Dendritic cell treated with granulocyte-macrophage colony-stimulating factor and Interleukin-4, amounts not matched to agents 40 ng/mL and 50 ng/mL, for 4 days (primary cell): ENCODE measurements around the gene GLYAT.
"Not testable (repeated sequence)": the region's sequence is repeated elsewhere in the genome, so short reads cannot be mapped to it uniquely, and the experiment has no call there.

Experiments used
- H3K27ac Mint-ChIP-seq: one replicate; pipeline ENCODE4 v1.8.0; 2022; ENCODE audit warnings: mild to moderate bottlenecking, mixed read lengths
- H3K27me3 Mint-ChIP-seq: one replicate; pipeline ENCODE4 v1.8.0; 2022; ENCODE audit warnings: mild to moderate bottlenecking, mixed read lengths
- H3K36me3 Mint-ChIP-seq: one replicate; pipeline ENCODE4 v1.8.0; 2022; ENCODE audit warnings: low read depth, mixed read lengths
- H3K4me1 Mint-ChIP-seq: one replicate; pipeline ENCODE4 v1.8.0; 2022; ENCODE audit warnings: low read depth, mixed read lengths
- H3K4me3 Mint-ChIP-seq: one replicate; pipeline ENCODE4 v1.8.0; 2022; ENCODE audit warnings: mild to moderate bottlenecking, moderate library complexity, mixed read lengths
- H3K9me3 Mint-ChIP-seq: one replicate; pipeline ENCODE4 v1.8.0; 2022; ENCODE audit warnings: mixed read lengths
- intact Hi-C: fragments of 100-400 bp; cut with micrococcal nuclease; formaldehyde crosslinking; loops from one replicate; pipeline ENCODE4 v1.15.0; 2022

Gene GLYAT

DNA sequence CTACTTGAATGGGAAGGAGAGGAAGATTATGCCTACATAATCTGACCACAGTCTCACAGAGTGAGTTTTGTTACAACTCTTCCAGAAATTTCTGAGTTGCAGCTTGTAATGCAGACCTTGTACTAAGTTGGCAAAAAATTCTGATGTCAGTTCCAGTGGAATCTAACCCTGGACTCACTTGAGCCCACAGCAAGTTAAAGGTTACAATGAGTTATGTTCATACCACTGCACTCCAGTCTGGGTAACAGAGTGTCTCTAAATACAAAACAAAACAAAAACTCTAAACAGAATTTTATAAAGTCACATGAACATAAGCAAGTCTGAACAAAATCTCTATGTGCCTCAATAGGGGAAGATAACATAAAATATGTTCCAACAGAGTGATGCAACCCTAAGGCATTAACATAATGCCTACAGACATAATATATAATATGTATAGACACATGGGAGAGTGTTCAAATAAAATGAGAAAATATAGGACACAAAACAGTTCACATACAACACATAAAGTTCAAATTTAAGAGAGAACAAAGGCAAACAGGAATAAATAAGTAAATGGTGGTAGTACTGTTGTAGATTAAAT is 1.1 kb downstream of the GLYAT start:
- no peaks in the 10 kb centered on the region for H3K36me3 Mint-ChIP-seq
- intact Hi-C loops: no loop called here
- no peak overlapping the region for H3K27ac Mint-ChIP-seq
- no peak overlapping the region for H3K4me3 Mint-ChIP-seq
- peaks cover 24% of the 10 kb centered on the region for H3K4me1 Mint-ChIP-seq
- H3K27me3 Mint-ChIP-seq: no peaks in the 10 kb centered on the region
- peaks cover 9% of the 10 kb centered on the region for H3K9me3 Mint-ChIP-seq

DNA sequence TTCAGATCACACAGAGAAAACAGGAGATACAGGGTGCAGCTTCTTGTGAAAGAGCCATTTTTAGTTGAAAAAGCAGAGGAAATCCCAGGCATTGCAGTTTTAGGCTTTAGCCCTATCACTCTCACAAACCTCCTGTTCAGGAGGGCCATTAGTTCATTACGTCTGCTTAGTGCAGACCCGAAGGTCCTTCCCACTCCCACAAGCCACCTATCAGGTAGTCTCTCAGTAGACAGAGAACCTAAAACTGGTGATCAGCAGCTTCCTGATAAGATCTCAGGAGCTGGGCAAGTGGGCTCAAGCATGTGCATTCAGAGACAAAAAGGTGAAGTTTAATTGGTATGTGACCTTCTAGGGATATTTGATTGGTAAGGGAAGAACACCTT is 4.3 kb downstream of the GLYAT start:
- Mint-ChIP-seq H3K27ac (peak overlapping the region; percentile 74), H3K4me3 (no peak overlapping the region), H3K27me3 (no peaks in the 10 kb centered on the region), H3K36me3 (no peaks in the 10 kb centered on the region), H3K9me3 (peaks cover 9% of the 10 kb centered on the region), H3K4me1 (peaks cover 19% of the 10 kb centered on the region)
- intact Hi-C loops: no loop called here

DNA sequence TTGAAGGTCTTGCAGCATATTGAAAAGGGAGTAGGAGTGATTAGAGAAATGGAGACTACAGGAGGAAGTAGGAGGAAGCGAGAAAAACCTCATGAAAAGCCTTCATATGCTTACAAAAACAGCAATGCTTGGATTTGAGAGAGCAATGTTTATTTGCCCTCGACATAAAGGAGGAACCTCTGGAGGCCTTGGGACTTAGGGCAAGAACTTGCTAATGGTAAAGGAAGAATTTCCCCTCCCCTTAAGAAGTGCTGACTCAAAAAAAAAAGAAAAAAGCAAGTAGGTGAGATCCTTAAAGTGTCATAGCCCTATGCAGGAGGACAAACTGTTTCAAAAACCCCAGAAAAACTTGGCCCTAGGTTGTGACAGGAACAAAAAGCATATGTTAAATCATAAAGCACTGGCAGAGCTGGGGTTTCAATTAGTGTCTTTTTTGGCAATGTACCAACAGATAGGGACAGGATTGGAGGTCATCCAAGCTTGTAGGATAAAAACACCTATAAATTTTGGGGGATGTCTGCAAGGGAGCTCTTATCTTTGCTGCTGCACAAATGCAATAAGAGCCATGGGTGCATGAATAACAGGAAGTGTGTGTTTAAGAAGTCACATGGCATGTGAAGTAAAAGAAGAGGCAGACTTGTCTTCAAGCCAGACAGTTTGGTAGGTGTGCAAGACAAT is 4.9 kb downstream of the GLYAT start:
- H3K36me3 Mint-ChIP-seq: no peaks in the 10 kb centered on the region
- H3K9me3 Mint-ChIP-seq: peaks cover 9% of the 10 kb centered on the region
- no peak overlapping the region for H3K4me3 Mint-ChIP-seq
- H3K4me1 Mint-ChIP-seq: peaks cover 19% of the 10 kb centered on the region
- H3K27me3 Mint-ChIP-seq: no peaks in the 10 kb centered on the region
- peak overlapping the region; percentile 74 for H3K27ac Mint-ChIP-seq
- intact Hi-C loops: no loop called here

DNA sequence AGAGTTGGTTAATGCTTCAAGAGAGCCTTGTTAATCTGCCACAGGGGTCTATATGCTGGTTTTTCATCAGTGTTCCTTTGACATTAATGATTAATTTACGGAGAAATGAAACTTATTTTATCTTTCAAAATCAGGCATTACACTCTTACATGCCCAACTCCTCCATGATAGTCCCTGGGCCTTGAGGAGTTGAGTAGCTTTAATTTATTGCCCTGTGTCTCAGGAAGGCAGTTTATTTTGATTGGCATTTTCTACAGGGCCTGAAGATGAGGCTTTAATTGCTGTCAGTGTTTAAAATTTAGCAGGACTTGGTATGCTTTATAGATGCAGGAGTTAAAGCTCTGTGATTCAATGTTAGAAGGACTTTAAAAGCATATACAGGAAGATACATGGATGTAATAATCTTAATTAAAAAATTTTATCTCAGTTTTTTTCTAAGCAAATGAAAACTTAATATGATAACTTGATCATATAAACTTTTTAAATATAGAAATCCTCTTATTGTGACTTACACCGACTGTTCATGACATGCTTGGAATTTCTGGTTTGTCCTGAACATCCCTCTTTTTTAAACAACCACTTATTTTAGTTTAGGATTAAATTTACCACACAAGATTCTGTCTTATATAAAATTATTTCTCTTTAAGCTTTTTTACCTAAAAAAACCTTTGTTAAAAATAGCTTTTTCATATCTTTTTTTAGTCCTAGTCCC is 12.2 kb downstream of the GLYAT start:
- H3K9me3 Mint-ChIP-seq: no peaks in the 10 kb centered on the region
- no peak overlapping the region for H3K27ac Mint-ChIP-seq
- H3K4me3 Mint-ChIP-seq: no peak overlapping the region
- no peaks in the 10 kb centered on the region for H3K36me3 Mint-ChIP-seq
- no peaks in the 10 kb centered on the region for H3K27me3 Mint-ChIP-seq
- intact Hi-C loops: no loop called here
- H3K4me1 Mint-ChIP-seq: no peaks in the 10 kb centered on the region

DNA sequence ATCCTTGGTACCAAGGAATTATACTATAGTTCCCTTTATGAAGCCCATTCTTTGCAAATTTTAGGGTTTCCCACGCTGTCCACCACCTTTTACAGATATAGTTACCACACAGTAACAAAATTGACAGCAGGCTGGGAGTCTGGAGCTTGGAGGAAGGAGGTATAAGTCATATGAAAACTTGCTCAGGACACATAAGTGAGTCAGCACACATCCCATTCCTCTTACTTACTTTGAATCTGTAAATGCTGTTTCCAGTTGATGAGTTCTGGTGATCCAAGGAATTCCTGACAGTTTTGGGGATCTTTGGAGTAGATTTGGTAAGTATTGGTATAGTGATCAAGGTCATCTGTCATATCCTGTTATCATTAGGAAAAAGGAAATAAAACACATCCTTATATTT is 19.2 kb downstream of the GLYAT start:
- Mint-ChIP-seq H3K4me3 (no peak overlapping the region), H3K9me3 (peaks cover 9% of the 10 kb centered on the region), H3K36me3 (no peaks in the 10 kb centered on the region), H3K27ac (no peak overlapping the region), H3K27me3 (no peaks in the 10 kb centered on the region), H3K4me1 (no peaks in the 10 kb centered on the region)
- intact Hi-C loops: no loop called here

DNA sequence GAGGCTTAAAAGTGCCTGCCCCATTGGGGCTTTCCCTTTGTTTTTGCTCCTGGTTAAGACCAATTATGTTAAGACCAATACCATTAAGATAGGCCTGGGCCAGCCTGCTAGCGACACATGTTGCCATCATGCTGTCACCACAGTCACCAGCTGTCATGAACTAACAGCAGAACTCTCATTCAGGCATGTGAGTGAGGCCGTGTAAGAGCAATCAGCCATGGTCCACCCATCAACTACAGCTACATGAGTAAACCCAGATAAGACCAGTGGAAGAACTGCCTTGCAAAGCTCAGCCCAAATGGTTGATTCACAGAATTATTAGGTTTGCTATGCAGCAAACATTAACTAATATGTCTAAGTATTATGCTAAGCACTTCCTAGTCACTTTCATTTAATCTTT is 19.9 kb downstream of the GLYAT start:
- no peaks in the 10 kb centered on the region for H3K36me3 Mint-ChIP-seq
- no peak overlapping the region for H3K4me3 Mint-ChIP-seq
- H3K4me1 Mint-ChIP-seq: no peaks in the 10 kb centered on the region
- H3K27ac Mint-ChIP-seq: no peak overlapping the region
- H3K9me3 Mint-ChIP-seq: peaks cover 9% of the 10 kb centered on the region
- intact Hi-C loops: no loop called here
- no peaks in the 10 kb centered on the region for H3K27me3 Mint-ChIP-seq

DNA sequence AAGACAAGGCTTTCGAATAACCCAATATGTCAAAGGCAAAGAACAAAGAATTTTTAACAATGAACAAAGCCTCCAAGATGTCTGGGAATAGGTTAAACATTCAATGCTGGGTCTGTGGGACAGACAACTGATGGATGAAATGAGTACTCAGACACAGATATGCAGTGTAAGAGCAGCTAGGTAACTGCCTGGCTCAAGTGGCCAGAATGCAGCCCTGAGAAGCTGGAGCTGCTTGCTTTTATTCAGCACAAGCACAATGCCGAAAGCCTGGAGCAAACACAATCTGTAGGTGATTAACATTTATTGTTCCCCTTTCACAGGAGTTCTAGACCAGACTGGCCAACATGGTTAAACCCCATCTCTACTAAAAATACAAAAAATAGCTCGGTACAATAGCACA is 24.0 kb downstream of the GLYAT start:
- Mint-ChIP-seq H3K36me3 (no peaks in the 10 kb centered on the region), H3K4me3 (no peak overlapping the region), H3K9me3 (peaks cover 18% of the 10 kb centered on the region), H3K27ac (no peak overlapping the region), H3K4me1 (no peaks in the 10 kb centered on the region), H3K27me3 (no peaks in the 10 kb centered on the region)
- intact Hi-C loops: no loop called here

DNA sequence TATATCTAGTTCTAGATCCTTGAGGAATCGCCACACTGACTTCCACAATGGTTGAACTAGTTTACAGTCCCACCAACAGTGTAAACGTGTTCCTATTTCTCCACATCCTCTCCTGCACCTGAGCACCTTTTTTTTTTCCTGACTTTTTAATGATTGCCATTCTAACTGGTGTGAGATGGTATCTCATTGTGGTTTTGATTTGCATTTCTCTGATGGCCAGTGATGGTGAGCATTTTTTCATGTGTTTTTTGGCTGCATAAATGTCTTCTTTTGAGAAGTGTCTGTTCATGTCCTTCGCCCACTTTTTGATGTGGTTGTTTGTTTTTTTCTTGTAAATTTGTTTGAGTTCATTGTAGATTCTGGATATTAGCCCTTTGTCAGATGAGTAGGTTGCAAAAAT is 34.9 kb downstream of the GLYAT start:
- H3K36me3 Mint-ChIP-seq, H3K27ac Mint-ChIP-seq, H3K27me3 Mint-ChIP-seq, H3K4me1 Mint-ChIP-seq, H3K4me3 Mint-ChIP-seq, intact Hi-C loops: not testable (repeated sequence)
- peaks cover 18% of the 10 kb centered on the region for H3K9me3 Mint-ChIP-seq

DNA sequence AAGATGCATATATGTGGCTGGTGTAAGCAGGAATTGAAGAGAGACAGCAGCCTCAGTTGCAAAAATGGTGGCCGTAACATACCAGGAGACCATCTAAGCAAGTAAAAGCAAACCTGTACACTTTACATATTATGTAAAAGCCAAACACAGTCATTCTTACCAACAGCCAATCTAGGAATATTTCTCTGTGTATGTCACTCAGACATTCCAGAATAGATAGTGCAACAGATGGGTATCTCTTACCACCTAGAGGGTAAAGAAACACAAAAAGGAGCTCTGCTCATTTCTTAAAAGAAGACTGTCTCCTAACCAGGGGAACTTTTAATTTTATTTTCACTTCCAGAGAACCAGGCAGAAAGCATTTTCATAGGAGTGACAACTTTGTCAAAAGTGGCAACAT is 38.7 kb downstream of the GLYAT start:
- H3K27me3 Mint-ChIP-seq: peaks cover 1% of the 10 kb centered on the region
- H3K9me3 Mint-ChIP-seq: no peaks in the 10 kb centered on the region
- H3K36me3 Mint-ChIP-seq: no peaks in the 10 kb centered on the region
- no peak overlapping the region for H3K4me3 Mint-ChIP-seq
- no peaks in the 10 kb centered on the region for H3K4me1 Mint-ChIP-seq
- no peak overlapping the region for H3K27ac Mint-ChIP-seq
- intact Hi-C loops: no loop called here

DNA sequence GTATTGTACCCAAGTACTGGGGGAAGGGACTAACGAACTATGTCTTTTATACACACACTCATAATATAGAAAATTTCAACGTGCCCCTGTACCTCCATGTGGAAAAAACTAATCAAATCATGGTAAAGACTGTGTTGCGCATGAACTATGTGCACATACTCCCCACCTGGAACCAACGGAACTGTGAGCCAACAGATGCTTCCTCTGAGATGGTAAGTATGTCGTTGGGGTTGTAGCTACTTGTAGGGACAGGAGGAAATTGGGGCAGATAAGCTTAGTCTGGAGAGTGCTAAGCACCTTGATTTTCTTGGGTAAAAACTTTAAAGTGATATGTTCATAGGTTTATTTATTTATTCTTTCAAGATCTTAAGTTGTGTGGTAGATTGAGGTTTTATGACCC is 40.1 kb downstream of the GLYAT start:
- intact Hi-C loops: no loop called here
- Mint-ChIP-seq H3K4me3 (no peak overlapping the region), H3K27me3 (peaks cover 1% of the 10 kb centered on the region), H3K36me3 (no peaks in the 10 kb centered on the region), H3K9me3 (no peaks in the 10 kb centered on the region), H3K27ac (no peak overlapping the region), H3K4me1 (no peaks in the 10 kb centered on the region)

DNA sequence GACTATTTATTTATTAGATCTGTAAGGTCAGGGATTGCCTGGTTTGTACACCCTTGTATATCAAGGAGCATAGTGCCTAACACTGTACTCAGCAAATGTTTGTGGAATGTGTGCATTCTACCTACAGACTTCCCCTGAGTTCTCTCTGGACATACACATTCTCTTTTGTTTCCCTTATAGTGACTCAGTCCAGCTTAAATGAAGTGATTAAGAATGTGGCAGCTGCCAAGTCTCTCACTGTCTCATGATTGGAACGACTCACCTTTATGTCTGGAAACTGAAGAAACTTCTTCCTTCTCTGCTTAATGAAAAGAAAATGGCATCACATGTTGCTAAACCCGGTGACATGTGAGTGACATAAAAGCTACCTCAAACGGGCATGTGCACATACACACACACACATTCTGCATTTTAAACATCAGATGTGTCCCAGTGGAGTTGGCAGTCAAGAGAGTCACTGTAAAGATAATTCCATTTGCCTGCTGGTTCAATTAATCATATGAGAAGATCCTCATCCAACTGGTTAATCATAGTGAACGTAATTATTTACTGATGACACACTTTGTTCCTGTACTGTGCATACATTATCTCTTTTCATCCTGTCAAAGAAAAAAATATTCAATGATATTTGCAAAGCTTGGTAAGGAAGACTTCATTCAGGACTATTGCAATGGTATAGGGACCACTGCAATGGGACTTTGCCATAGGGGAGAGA is 42.8 kb downstream of the GLYAT start:
- H3K36me3 Mint-ChIP-seq: no peaks in the 10 kb centered on the region
- no peaks in the 10 kb centered on the region for H3K4me1 Mint-ChIP-seq
- H3K27ac Mint-ChIP-seq: no peak overlapping the region
- intact Hi-C loops: no loop called here
- H3K9me3 Mint-ChIP-seq: no peaks in the 10 kb centered on the region
- H3K27me3 Mint-ChIP-seq: peaks cover 1% of the 10 kb centered on the region
- no peak overlapping the region for H3K4me3 Mint-ChIP-seq

DNA sequence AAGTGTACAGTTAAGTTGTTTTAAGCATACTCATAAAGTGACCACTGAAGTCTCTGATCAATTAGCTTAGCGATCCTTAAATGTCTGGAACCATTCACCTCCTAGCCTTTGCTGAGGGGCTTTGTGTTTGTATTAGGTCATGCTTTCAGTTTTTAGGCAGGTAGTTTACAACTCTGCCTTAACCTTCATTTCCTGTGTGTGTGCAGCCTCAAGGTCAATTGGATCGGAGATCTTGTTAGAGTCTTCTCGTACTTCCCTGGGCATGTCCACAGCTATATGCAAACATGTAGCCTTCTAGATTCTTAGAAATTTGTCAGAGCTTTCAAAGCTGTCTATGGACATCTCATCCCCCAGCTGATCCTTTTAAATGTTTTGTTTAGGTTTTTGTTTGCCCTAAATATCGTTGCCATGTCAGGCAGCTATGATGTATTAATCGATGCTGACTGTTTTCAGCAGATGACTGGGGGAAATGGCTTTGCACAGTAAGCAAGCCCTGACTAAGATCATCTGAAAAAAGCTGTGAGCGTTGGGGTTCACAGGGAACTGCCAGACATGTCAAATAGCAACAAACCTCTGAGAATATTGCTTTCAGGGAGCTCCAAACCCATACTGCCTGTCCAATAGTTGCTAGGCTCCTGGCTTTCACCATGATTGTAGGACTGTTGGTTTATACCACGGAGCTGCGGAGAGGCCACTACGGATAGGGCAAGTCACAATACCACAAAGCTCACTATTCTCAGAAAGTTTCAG is 45.6 kb downstream of the GLYAT start:
- H3K27me3 Mint-ChIP-seq: no peaks in the 10 kb centered on the region
- no peaks in the 10 kb centered on the region for H3K36me3 Mint-ChIP-seq
- intact Hi-C loops: no loop called here
- H3K4me1 Mint-ChIP-seq: no peaks in the 10 kb centered on the region
- no peak overlapping the region for H3K4me3 Mint-ChIP-seq
- H3K27ac Mint-ChIP-seq: no peak overlapping the region
- H3K9me3 Mint-ChIP-seq: no peaks in the 10 kb centered on the region

DNA sequence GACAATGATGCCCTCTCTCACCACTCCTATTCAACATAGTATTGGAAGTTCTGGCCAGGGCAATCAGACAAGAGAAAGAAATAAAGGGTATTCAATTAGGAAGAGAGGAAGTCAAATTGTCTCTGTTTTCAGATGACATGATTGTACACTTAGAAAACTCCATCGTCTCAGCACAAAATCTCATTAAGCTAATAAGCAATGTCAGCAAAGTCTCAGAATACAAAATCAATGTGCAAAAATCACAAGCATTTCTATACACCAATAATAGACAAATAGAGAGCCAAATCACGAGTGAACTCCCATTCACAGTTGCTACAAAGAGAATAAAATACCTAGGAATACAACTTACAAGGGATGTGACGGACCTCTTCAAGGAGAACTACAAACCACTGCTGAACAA is 49.1 kb downstream of the GLYAT start:
- H3K9me3 Mint-ChIP-seq, H3K4me3 Mint-ChIP-seq, H3K27me3 Mint-ChIP-seq, H3K27ac Mint-ChIP-seq, H3K36me3 Mint-ChIP-seq, H3K4me1 Mint-ChIP-seq, intact Hi-C loops: not testable (repeated sequence)

DNA sequence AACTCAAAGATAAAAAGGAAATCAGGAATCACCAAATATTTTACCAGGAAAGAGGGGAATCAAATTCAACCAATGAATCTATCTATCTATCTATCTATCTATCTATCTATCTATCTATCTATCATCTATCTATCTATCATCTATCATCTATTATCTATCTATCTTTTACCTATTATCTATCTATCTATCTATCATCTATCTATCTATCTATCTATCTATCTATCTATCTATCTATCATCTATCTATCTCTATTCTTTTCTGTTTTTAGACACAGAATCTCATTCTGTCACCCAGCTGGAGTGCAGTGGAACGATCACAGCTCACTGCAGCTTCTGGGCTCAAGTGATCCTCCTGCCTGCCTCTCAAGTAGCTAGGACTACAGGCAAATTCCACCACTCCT is 54.2 kb downstream of the GLYAT start:
- not testable (repeated sequence) for H3K4me1 Mint-ChIP-seq, H3K9me3 Mint-ChIP-seq, H3K36me3 Mint-ChIP-seq, H3K4me3 Mint-ChIP-seq, H3K27me3 Mint-ChIP-seq, H3K27ac Mint-ChIP-seq
- intact Hi-C loops: loop anchor here (5.0 kb wide), 1 partner anchor 100 kb away; the partner anchor contains the start of genes LPXN and ZFP91
